GM18508 (cell line): Measurements from ENCODE around the gene CCR2.
"Not testable (repeated sequence)": the region's sequence is repeated elsewhere in the genome, so short reads cannot be mapped to it uniquely, and the experiment has no call there.

Source experiments
- ATAC-seq: cut with Tn5 transposase; IDR thresholded peaks from one replicate; pipeline ENCODE4 v1.9.1; 2021; ENCODE audit warnings: moderate number of reproducible peaks; ENCODE audit not compliant: insufficient read depth, unreplicated experiment

CCR2 gene

GRCh38 chr3:46353647-46354410 is at the start of gene CCR2:
CCR2 (plus strand) TSS chr3:46354111; CDS start chr3:46357528, 3,417 bp downstream.
- ATAC-seq, result no peak

GRCh38 chr3:46304739-46305138 is 49.2 kb upstream of the CCR2 start:
- no peak for ATAC-seq

DNA sequence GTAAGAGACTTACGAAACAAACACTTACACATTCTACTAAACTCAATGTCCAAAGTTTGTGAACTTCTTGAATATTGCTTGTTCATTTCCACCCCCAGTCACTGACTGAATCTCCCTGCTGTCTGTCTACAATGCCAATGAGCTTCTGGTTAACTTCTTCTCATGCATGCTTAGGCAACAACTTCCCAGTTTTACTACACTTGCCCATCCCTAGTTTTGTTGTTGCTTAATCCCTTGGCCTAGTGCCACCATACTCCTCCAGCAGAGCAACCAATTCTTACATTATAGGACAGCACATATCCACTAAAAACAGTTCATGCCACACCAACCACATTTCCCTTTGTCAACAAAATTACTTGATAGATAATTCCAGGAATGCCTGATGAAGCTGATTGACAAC is 40.9 kb upstream of the CCR2 start:
- ATAC-seq, result no peak

DNA sequence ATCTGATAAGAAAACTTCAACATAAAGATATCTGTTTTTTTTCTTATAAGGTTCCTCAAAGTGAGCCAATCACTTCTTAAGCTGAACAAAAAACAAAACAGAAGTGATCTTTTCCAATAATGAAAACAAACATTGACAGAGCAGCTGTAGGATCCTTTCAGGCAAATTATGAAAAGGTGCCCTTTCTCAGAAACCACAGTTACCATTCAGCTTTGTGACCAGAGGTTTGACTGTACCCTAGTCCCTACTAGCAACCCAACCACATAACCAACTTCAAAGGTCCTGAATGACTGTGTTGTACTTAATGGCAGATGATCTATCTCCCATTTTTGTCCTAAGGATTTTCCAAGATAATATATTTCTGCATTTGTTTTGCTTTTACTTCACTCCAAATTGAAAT is 39.4 kb upstream of the CCR2 start:
- ATAC-seq, result no peak

- ATAC-seq, result no peak
Measured at GRCh38 chr3:46316206-46316605, 37.7 kb upstream of the CCR2 start.

DNA sequence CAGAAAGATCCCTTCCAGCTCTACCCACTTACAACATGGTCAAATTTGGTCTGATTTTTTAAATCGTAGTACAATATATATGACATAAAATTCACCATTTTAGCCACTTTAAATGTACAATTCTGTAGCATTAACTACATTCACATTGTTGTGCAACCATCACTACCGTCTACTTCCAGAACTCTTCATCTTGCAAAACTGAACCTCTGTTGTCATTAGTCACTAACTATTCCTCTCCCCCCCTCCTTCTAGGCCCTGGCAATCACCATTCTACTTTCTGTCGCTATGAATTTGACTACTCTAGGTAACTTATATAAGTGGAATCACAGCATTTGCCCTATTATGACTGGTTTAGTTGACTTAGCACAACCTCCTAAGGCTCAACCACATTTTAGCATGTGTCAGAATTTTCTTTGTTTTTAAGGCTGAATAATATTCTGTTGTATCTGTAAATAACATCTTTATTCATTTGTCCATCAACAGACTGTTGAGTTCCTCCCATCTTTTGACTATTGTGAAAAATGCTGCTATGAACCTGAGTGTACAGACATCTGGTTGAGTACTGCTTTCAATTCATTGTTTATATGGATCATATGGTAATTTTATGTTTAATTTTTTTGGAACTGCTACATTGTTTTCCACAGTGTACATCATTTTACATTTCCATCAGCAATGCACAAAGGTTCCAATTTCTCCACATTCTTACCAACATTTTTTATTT is 35.5 kb upstream of the CCR2 start:
- no peak for ATAC-seq

DNA sequence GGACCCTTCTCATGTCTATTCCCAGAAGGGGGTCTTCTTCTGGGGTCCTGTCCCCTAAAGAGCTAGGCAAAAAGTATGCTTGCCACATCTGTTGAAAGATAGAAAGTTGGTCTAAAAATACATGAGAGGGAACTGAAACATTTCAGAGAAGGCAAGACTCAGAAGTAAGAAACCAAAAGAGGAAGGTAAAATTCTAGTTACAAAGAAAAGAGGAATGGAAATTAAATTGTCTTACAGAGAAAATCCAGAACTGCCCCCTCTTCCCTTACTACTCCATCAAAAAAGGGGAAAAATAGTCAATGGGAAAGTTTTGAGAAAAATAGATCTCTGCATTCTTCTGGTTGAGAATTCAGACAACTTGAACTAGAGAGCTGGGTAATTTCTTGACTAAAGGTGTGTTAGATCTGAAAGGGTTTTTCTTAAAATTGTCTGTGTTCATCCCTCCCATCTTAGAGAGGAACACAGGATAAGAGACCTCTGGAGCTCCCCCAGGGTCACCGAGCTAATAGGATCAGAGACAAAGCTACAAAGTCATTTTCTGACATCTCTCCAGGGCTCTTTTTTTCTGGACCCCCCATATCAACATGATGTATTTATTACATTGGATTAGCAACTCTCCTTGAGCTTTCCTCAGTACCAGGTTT is 32.3 kb upstream of the CCR2 start:
- ATAC-seq, result no peak

GRCh38 chr3:46324036-46324435 is 29.9 kb upstream of the CCR2 start:
- no peak for ATAC-seq

DNA sequence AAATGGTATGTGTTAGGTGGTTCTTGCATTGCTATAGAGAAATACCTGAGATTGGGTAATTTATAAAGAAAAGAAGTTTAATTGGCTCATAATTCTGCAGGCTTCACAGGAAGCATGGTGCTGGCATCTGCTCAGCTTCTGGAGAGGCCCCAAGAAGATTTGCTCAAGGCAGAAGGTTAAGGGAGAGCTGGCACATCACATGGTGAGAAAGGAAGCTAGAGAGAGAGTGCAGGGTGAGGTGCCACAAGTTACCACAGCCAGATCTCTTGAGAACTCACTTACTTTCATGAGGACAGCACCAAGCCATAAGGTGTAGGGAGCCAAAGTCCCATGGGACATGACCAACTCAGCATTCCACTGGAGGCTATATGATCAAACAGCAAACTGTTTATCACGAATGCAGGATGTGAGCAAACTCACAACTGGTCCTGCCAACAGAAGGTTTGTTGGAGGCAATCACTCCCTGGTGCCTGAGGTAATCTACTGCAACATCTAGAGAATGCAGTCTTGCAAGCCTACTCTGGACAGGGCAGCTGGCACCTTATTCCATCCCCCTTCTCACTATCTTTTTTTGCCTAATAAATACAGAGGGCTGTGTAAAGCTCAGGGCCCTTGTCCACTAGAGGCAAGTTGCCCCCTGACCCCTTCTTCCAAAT is 28.1 kb upstream of the CCR2 start:
- ATAC-seq, result no peak

GRCh38 chr3:46330676-46331075 is 23.2 kb upstream of the CCR2 start:
- ATAC-seq, result not testable (repeated sequence)

GRCh38 chr3:46334741-46335478 is 19.0 kb upstream of the CCR2 start:
- ATAC-seq, result no peak

DNA sequence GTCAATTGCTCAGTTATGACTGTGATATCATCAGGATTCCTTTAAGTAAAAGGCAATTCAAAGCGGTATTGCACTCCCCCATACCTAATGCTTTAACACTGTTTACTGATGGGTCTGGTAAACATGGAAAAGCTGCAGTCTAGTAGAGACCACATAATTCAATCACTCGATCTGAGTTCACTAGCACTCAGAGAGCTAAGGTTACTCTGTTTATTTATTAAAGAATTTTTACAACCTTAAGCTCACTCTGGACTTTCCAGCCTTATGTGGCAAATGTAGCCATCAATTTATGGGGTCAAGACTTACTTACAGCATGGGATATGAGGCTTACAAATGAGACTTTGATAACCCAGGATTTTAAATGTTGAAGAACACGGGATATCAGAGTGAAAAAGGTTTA is 18.4 kb upstream of the CCR2 start:
- ATAC-seq, result no peak

GRCh38 chr3:46337911-46338310 is 16.0 kb upstream of the CCR2 start:
- no peak for ATAC-seq

DNA sequence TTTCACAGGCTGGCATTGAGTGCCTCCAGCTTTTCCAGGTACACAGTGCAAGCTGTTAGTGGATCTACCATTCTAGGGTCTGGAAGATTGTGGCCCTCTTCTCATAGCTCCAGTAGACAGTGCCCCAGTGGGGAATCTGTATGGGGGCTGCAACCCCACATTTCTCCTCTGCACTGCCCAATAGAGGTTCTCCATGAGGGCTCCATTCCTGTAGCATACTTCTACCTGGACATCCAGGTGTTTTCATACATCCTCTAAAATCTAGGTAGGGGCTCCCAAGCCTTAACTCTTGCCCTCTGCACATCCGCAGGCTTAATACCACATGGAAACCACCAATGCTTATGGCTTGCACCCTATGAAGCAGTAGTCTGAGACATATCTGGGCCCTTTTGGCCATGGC is 15.1 kb upstream of the CCR2 start:
- no peak for ATAC-seq

DNA sequence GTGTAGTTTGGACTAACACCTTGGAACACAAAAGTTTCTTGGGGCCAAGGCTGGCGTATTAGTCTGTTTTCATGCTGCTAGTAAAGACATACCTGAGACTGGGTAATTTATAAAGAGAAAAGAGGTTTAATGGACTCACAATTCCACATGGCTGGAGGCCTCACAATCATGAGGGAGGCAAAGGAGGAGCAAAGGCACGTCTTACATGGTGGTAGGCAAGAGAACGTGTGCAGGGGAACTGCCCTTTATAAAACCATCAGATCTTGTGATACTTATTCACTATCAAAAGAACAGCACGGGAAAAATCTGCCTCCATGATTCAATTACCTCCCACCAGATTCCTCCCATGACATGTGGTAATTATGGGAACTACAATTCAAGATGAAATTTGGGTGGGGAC is 9.4 kb upstream of the CCR2 start:
- no peak for ATAC-seq

- no peak for ATAC-seq
Measured at GRCh38 chr3:46348823-46349482, 5.0 kb upstream of the CCR2 start.

- no peak for ATAC-seq
Measured at GRCh38 chr3:46349484-46350261, 4.2 kb upstream of the CCR2 start.

DNA sequence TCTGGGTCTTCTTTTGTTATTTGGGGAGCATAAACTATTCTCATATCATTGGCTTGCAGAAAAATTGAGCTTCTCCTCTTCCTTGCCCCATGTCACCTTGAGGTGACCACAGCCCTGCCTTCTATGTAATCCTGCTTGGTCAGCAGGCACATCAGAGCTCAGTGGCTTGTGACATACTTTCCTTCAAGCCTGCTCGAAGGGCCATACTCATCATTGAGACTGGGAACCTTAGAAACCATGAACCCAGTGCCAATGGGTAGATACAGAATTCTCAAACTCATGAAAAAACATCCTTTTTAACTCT is 3.7 kb upstream of the CCR2 start:
- no peak for ATAC-seq

GRCh38 chr3:46351646-46352045 is 2.3 kb upstream of the CCR2 start:
- no peak for ATAC-seq
